Ectodermal cell (in vitro differentiated cells): ENCODE data around the gene UCK2.

Source experiments
- H3K27ac ChIP-seq: 2 replicates; pipeline ENCODE4 v1.7.0; 2013; ENCODE audit warnings: mild to moderate bottlenecking, low read depth, low read length; ENCODE audit not compliant: insufficient read depth, poor library complexity, severe bottlenecking
- H3K27me3 ChIP-seq: 2 replicates; pipeline ENCODE4 v1.7.0; 2013; ENCODE audit warnings: mild to moderate bottlenecking, low read length; ENCODE audit not compliant: insufficient read depth, control insufficient read depth, poor library complexity, severe bottlenecking
- H3K36me3 ChIP-seq: one replicate; pipeline ENCODE4 v1.7.0; 2013; ENCODE audit warnings: low read length; ENCODE audit not compliant: control insufficient read depth, insufficient read depth
- H3K4me1 ChIP-seq: one replicate; pipeline ENCODE4 v1.7.0; 2013; ENCODE audit warnings: low read length; ENCODE audit not compliant: control insufficient read depth, insufficient read depth
- H3K4me3 ChIP-seq: 2 replicates; pipeline ENCODE4 v1.7.0; 2013; ENCODE audit warnings: low read depth, low read length, control low read depth; ENCODE audit not compliant: insufficient read depth
- H3K9me3 ChIP-seq: 2 replicates; pipeline ENCODE4 v1.7.0; 2013; ENCODE audit warnings: mild to moderate bottlenecking, low read length, moderate library complexity; ENCODE audit not compliant: control insufficient read depth
- WGBS, 2 experiments: methylation state at CpG; one replicate each; pipeline ENCODE4 v1.1.7; 2013; ENCODE audit warnings: missing lambda C conversion rate in 2 of 2; 5-methylcytosine and 5-hydroxymethylcytosine counted together

UCK2 gene

GRCh38 chr1:165928075-165928731, 100.8 kb downstream of the UCK2 start:
- H3K36me3 ChIP-seq = no peaks in the 10 kb centered on the region
- no peaks in the 10 kb centered on the region for H3K9me3 ChIP-seq
- H3K4me3 ChIP-seq = no peak overlapping the region
- H3K4me1 ChIP-seq = no peaks in the 10 kb centered on the region
- 69 to 71% methylated on average over 10 of the region's 10 CpGs for WGBS, 2 experiments
- H3K27ac ChIP-seq = no peak overlapping the region
- H3K27me3 ChIP-seq = no peaks in the 10 kb centered on the region

GRCh38 chr1:165930961-165931360, 103.5 kb downstream of the UCK2 start:
- Histone ChIP-seq H3K9me3 (no peaks in the 10 kb centered on the region), H3K36me3 (no peaks in the 10 kb centered on the region)
- 88 to 96% methylated on average over 1 of the region's 1 CpG for WGBS, 2 experiments

GRCh38 chr1:165933446-165934170, 106.2 kb downstream of the UCK2 start:
- peaks cover 11% of the 10 kb centered on the region for H3K4me1 ChIP-seq
- no peaks in the 10 kb centered on the region for H3K36me3 ChIP-seq
- peaks cover 5% of the 10 kb centered on the region for H3K27me3 ChIP-seq
- H3K9me3 ChIP-seq = no peaks in the 10 kb centered on the region
- 35 to 36% methylated on average over 9 of the region's 9 CpGs for WGBS, 2 experiments
- H3K27ac ChIP-seq = no peak overlapping the region
- H3K4me3 ChIP-seq = no peak overlapping the region

More at GRCh38 chr1:165930961-165931360, 103.5 kb downstream of the UCK2 start:
- peaks cover 5% of the 10 kb centered on the region for H3K27me3 ChIP-seq
- H3K4me1 ChIP-seq = peaks cover 11% of the 10 kb centered on the region
- no peak overlapping the region for H3K27ac ChIP-seq
- H3K4me3 ChIP-seq = no peak overlapping the region

- no peak overlapping the region for H3K4me3 ChIP-seq
- no peaks in the 10 kb centered on the region for H3K36me3 ChIP-seq
- 95 to 98% methylated on average over 5 of the region's 5 CpGs for WGBS, 2 experiments
- H3K27me3 ChIP-seq = peaks cover 5% of the 10 kb centered on the region
- H3K9me3 ChIP-seq = no peaks in the 10 kb centered on the region
- peaks cover 16% of the 10 kb centered on the region for H3K4me1 ChIP-seq
- H3K27ac ChIP-seq = no peak overlapping the region
Measured at GRCh38 chr1:165936542-165936941, 109.1 kb downstream of the UCK2 start.

- H3K36me3 ChIP-seq = no peaks in the 10 kb centered on the region
- 98 to 100% methylated on average over 2 of the region's 2 CpGs for WGBS, 2 experiments
Measured at GRCh38 chr1:165937829-165938228, 110.4 kb downstream of the UCK2 start.

GRCh38 chr1:165938844-165939243, 111.4 kb downstream of the UCK2 start:
- Histone ChIP-seq H3K9me3 (no peaks in the 10 kb centered on the region), H3K36me3 (no peaks in the 10 kb centered on the region), H3K27ac (no peak overlapping the region), H3K4me3 (no peak overlapping the region), H3K27me3 (peaks cover 13% of the 10 kb centered on the region), H3K4me1 (peaks cover 18% of the 10 kb centered on the region)
- WGBS, 2 experiments = 70 to 95% methylated on average over 2 of the region's 2 CpGs

More at GRCh38 chr1:165937829-165938228, 110.4 kb downstream of the UCK2 start:
- no peak overlapping the region for H3K4me3 ChIP-seq
- peaks cover 19% of the 10 kb centered on the region for H3K4me1 ChIP-seq
- H3K27me3 ChIP-seq = peaks cover 8% of the 10 kb centered on the region
- no peak overlapping the region for H3K27ac ChIP-seq
- H3K9me3 ChIP-seq = no peaks in the 10 kb centered on the region

- no peak overlapping the region for H3K4me3 ChIP-seq
- H3K36me3 ChIP-seq = no peaks in the 10 kb centered on the region
- H3K4me1 ChIP-seq = peaks cover 14% of the 10 kb centered on the region
- peaks cover 11% of the 10 kb centered on the region for H3K27me3 ChIP-seq
- WGBS, 2 experiments = 91 to 94% methylated on average over 20 to 21 of the region's 21 CpGs
- no peak overlapping the region for H3K27ac ChIP-seq
- H3K9me3 ChIP-seq = no peaks in the 10 kb centered on the region
Measured at GRCh38 chr1:165941531-165941930, 114.1 kb downstream of the UCK2 start.

- Histone ChIP-seq H3K27me3 (peaks cover 11% of the 10 kb centered on the region), H3K27ac (peak overlapping the region; percentile 16), H3K4me3 (no peak overlapping the region), H3K9me3 (no peaks in the 10 kb centered on the region), H3K36me3 (no peaks in the 10 kb centered on the region), H3K4me1 (peaks cover 14% of the 10 kb centered on the region)
- 61 to 62% methylated on average over 3 to 4 of the region's 4 CpGs for WGBS, 2 experiments
Measured at GRCh38 chr1:165942062-165942461, 114.6 kb downstream of the UCK2 start.

GRCh38 chr1:165942927-165943597, 115.6 kb downstream of the UCK2 start:
- peaks cover 14% of the 10 kb centered on the region for H3K4me1 ChIP-seq
- no peak overlapping the region for H3K27ac ChIP-seq
- no peaks in the 10 kb centered on the region for H3K9me3 ChIP-seq
- H3K4me3 ChIP-seq = no peak overlapping the region
- H3K27me3 ChIP-seq = peaks cover 11% of the 10 kb centered on the region
- WGBS, 2 experiments = 100% methylated on average over 1 to 2 of the region's 3 CpGs
- no peaks in the 10 kb centered on the region for H3K36me3 ChIP-seq

- H3K27ac ChIP-seq = no peak overlapping the region
- 85 to 89% methylated on average over 4 of the region's 4 CpGs for WGBS, 2 experiments
- no peaks in the 10 kb centered on the region for H3K36me3 ChIP-seq
- H3K9me3 ChIP-seq = no peaks in the 10 kb centered on the region
- H3K4me1 ChIP-seq = peaks cover 14% of the 10 kb centered on the region
- H3K4me3 ChIP-seq = no peak overlapping the region
- peaks cover 11% of the 10 kb centered on the region for H3K27me3 ChIP-seq
Measured at GRCh38 chr1:165945911-165946310, 118.5 kb downstream of the UCK2 start.
